H1 (cell line): ENCODE data around the gene CPNE8. TPM values are rescaled to one million over a fixed set of nuclear protein-coding genes. Genes with fewer than 3 reads are reported as not detected.

Experiments
- CBX8 ChIP-seq: fragments of 300-800, 300-1000 bp; sonication (generic); IDR thresholded peaks from 2 replicates; pipeline ENCODE4 v1.7.1; 2016; ENCODE audit warnings: low read depth, low read length, borderline replicate concordance
- KDM4A ChIP-seq: IDR thresholded peaks from one replicate; pipeline ENCODE4 v1.7.1; 2012; ENCODE audit warnings: low read depth, mild to moderate bottlenecking, moderate library complexity, low read length, inconsistent platforms; ENCODE audit not compliant: severe bottlenecking
- RXRA ChIP-seq: IDR thresholded peaks from 2 replicates; pipeline ENCODE4 v1.6.1; 2011; ENCODE audit warnings: low read depth, mild to moderate bottlenecking, low read length, moderate library complexity; ENCODE audit not compliant: insufficient read depth
- SAP30 ChIP-seq: fragments of 300-600 bp; sonication (generic); IDR thresholded peaks from 2 replicates; pipeline ENCODE4 v1.7.1; 2012; ENCODE audit warnings: low read length, moderate library complexity, mild to moderate bottlenecking, inconsistent platforms; ENCODE audit not compliant: insufficient read depth, insufficient replicate concordance
- TAF1 ChIP-seq: IDR thresholded peaks from 2 replicates; pipeline ENCODE4 v1.6.1; 2011; ENCODE audit warnings: mild to moderate bottlenecking, low read depth, low read length
- polyA plus RNA-seq, 7 experiments: library from polyadenylated mRNA; depleted of rRNA in 3 of 7; stranded (reverse) in 5 of 7; unstranded in 2 of 7; fragments of >200 nt in 5 of 7; fragments of 200-250 nt in 2 of 7; gene quantifications; 1 replicate in 5 of 7; 2 replicates in 1 of 7; 4 replicates in 1 of 7; pipeline versions ENCODE4 v1.2.1 to v1.2.3, GENCODE V29; 2011 to 2013; ENCODE audit warnings: missing spikeins in 2 of 7, mixed read lengths in 2 of 7
- total RNA-seq: library from RNA; stranded (reverse); fragmentation: NEBNext Ultra II Directional; extraction: Animal tissue kit (Norgen Biotek cat#: 25700); gene quantifications from 2 replicates; pipeline ENCODE4 v1.2.1, GENCODE V29; 2021
- TF ChIP-seq, protein P1 (sequence below): fragments of 300-600 bp; sonication (generic); IDR thresholded peaks from 2 replicates; pipeline ENCODE4 v1.7.1; 2012; ENCODE audit warnings: low read length, moderate library complexity, mild to moderate bottlenecking, inconsistent platforms; ENCODE audit not compliant: insufficient replicate concordance
- TF ChIP-seq, protein P2 (sequence below): IDR thresholded peaks from 2 replicates; pipeline ENCODE4 v1.6.1; 2012; ENCODE audit warnings: low read length, inconsistent platforms
- TF ChIP-seq, protein P3 (sequence below): IDR thresholded peaks from 2 replicates; pipeline ENCODE4 v1.6.1; 2012; ENCODE audit warnings: inconsistent platforms

The CPNE8 gene
- total and polyA plus RNA-seq, 2 of the 8 experiments (the other 6 are each of a cell fraction or from before 2014, with no cell fraction given): 2.5 to 6.8 TPM

DNA sequence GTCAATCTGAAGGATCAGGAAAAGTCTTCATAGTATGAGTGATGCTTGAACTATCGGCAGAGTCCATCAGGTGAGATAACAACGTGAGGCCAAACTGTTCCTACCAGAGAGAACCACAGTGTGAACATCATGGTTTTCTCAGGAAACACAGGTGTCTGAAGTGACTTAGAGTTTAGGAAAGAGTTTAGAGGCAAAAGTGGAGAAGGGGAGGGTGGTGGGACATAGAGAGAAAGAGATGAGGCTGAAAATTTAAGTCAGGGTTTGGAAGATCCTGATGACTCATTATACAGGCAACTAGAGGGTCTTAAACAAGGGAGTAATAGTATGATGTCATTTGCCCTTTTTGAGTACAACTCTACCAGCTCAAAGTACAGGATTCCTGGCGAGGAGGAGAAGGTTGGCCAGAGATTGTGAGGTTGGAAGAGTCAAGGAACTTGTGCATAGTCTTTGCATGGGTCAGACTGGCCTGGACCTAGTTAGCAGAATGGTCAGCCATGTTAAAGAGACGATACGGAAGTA lies 16.0 kb downstream of the CPNE8 start (continued):
- TF ChIP-seq, protein P1, sequence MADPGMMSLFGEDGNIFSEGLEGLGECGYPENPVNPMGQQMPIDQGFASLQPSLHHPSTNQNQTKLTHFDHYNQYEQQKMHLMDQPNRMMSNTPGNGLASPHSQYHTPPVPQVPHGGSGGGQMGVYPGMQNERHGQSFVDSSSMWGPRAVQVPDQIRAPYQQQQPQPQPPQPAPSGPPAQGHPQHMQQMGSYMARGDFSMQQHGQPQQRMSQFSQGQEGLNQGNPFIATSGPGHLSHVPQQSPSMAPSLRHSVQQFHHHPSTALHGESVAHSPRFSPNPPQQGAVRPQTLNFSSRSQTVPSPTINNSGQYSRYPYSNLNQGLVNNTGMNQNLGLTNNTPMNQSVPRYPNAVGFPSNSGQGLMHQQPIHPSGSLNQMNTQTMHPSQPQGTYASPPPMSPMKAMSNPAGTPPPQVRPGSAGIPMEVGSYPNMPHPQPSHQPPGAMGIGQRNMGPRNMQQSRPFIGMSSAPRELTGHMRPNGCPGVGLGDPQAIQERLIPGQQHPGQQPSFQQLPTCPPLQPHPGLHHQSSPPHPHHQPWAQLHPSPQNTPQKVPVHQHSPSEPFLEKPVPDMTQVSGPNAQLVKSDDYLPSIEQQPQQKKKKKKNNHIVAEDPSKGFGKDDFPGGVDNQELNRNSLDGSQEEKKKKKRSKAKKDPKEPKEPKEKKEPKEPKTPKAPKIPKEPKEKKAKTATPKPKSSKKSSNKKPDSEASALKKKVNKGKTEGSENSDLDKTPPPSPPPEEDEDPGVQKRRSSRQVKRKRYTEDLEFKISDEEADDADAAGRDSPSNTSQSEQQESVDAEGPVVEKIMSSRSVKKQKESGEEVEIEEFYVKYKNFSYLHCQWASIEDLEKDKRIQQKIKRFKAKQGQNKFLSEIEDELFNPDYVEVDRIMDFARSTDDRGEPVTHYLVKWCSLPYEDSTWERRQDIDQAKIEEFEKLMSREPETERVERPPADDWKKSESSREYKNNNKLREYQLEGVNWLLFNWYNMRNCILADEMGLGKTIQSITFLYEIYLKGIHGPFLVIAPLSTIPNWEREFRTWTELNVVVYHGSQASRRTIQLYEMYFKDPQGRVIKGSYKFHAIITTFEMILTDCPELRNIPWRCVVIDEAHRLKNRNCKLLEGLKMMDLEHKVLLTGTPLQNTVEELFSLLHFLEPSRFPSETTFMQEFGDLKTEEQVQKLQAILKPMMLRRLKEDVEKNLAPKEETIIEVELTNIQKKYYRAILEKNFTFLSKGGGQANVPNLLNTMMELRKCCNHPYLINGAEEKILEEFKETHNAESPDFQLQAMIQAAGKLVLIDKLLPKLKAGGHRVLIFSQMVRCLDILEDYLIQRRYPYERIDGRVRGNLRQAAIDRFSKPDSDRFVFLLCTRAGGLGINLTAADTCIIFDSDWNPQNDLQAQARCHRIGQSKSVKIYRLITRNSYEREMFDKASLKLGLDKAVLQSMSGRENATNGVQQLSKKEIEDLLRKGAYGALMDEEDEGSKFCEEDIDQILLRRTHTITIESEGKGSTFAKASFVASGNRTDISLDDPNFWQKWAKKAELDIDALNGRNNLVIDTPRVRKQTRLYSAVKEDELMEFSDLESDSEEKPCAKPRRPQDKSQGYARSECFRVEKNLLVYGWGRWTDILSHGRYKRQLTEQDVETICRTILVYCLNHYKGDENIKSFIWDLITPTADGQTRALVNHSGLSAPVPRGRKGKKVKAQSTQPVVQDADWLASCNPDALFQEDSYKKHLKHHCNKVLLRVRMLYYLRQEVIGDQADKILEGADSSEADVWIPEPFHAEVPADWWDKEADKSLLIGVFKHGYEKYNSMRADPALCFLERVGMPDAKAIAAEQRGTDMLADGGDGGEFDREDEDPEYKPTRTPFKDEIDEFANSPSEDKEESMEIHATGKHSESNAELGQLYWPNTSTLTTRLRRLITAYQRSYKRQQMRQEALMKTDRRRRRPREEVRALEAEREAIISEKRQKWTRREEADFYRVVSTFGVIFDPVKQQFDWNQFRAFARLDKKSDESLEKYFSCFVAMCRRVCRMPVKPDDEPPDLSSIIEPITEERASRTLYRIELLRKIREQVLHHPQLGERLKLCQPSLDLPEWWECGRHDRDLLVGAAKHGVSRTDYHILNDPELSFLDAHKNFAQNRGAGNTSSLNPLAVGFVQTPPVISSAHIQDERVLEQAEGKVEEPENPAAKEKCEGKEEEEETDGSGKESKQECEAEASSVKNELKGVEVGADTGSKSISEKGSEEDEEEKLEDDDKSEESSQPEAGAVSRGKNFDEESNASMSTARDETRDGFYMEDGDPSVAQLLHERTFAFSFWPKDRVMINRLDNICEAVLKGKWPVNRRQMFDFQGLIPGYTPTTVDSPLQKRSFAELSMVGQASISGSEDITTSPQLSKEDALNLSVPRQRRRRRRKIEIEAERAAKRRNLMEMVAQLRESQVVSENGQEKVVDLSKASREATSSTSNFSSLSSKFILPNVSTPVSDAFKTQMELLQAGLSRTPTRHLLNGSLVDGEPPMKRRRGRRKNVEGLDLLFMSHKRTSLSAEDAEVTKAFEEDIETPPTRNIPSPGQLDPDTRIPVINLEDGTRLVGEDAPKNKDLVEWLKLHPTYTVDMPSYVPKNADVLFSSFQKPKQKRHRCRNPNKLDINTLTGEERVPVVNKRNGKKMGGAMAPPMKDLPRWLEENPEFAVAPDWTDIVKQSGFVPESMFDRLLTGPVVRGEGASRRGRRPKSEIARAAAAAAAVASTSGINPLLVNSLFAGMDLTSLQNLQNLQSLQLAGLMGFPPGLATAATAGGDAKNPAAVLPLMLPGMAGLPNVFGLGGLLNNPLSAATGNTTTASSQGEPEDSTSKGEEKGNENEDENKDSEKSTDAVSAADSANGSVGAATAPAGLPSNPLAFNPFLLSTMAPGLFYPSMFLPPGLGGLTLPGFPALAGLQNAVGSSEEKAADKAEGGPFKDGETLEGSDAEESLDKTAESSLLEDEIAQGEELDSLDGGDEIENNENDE: no peak
- TF ChIP-seq, protein P2, sequence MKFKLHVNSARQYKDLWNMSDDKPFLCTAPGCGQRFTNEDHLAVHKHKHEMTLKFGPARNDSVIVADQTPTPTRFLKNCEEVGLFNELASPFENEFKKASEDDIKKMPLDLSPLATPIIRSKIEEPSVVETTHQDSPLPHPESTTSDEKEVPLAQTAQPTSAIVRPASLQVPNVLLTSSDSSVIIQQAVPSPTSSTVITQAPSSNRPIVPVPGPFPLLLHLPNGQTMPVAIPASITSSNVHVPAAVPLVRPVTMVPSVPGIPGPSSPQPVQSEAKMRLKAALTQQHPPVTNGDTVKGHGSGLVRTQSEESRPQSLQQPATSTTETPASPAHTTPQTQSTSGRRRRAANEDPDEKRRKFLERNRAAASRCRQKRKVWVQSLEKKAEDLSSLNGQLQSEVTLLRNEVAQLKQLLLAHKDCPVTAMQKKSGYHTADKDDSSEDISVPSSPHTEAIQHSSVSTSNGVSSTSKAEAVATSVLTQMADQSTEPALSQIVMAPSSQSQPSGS: no peak
- TF ChIP-seq CBX8 (no peak), SAP30 (no peak), RXRA (no peak), KDM4A (no peak), TAF1 (no peak)
- TF ChIP-seq, protein P3, sequence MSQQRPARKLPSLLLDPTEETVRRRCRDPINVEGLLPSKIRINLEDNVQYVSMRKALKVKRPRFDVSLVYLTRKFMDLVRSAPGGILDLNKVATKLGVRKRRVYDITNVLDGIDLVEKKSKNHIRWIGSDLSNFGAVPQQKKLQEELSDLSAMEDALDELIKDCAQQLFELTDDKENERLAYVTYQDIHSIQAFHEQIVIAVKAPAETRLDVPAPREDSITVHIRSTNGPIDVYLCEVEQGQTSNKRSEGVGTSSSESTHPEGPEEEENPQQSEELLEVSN: no peak
